Osteocyte (in vitro differentiated cells): ENCODE results near the gene GPSM1. TPM values are rescaled to one million over a fixed set of nuclear protein-coding genes. Genes with fewer than 3 reads are reported as not detected.

Experiments used
- DNase-seq: peaks from one replicate; pipeline ENCODE4 v3.0.0; 2021; ENCODE audit warnings: mixed read lengths; ENCODE audit not compliant: unreplicated experiment; ENCODE audit errors: extremely low spot score
- H3K27ac Mint-ChIP-seq: one replicate; pipeline ENCODE4 v1.8.0; 2021; ENCODE audit warnings: mild to moderate bottlenecking, mixed read lengths; ENCODE audit not compliant: unreplicated experiment
- H3K27me3 Mint-ChIP-seq: one replicate; pipeline ENCODE4 v1.8.0; 2021; ENCODE audit warnings: mixed read lengths; ENCODE audit not compliant: unreplicated experiment
- H3K36me3 Mint-ChIP-seq: one replicate; pipeline ENCODE4 v1.8.0; 2021; ENCODE audit warnings: mixed read lengths; ENCODE audit not compliant: unreplicated experiment
- H3K4me1 Mint-ChIP-seq: one replicate; pipeline ENCODE4 v1.8.0; 2021; ENCODE audit warnings: mixed read lengths; ENCODE audit not compliant: unreplicated experiment
- H3K4me3 Mint-ChIP-seq: one replicate; pipeline ENCODE4 v1.8.0; 2021; ENCODE audit warnings: mild to moderate bottlenecking, moderate library complexity, mixed read lengths; ENCODE audit not compliant: unreplicated experiment
- H3K9me3 Mint-ChIP-seq: one replicate; pipeline ENCODE4 v1.8.0; 2021; ENCODE audit warnings: mixed read lengths; ENCODE audit not compliant: unreplicated experiment
- CTCF ChIP-seq: fragments of 200-600 bp; sonication (generic); IDR thresholded peaks from 2 replicates; pipeline ENCODE4 v1.5.0; 2021; ENCODE audit warnings: antibody characterized with exemption, mild to moderate bottlenecking, moderate library complexity
- total RNA-seq: library from RNA; stranded (reverse); gene quantifications from 2 replicates; pipeline ENCODE4 v1.2.1, GENCODE V29; 2021

The GPSM1 gene
- total RNA-seq, 1 donor from 2014 or later: 37.1 TPM

GRCh38 chr9:136334541-136334940 is 7.2 kb downstream of the GPSM1 start:
- no peak for TF ChIP-seq CTCF
- peaks cover 5% of the 10 kb centered on the region for H3K4me1 Mint-ChIP-seq
- DNase-seq: no peak
- H3K4me3 Mint-ChIP-seq: no peak overlapping the region
- no peaks in the 10 kb centered on the region for H3K36me3 Mint-ChIP-seq
- no peaks in the 10 kb centered on the region for H3K27me3 Mint-ChIP-seq
- no peak overlapping the region for H3K27ac Mint-ChIP-seq
- no peaks in the 10 kb centered on the region for H3K9me3 Mint-ChIP-seq

- no peaks in the 10 kb centered on the region for H3K36me3 Mint-ChIP-seq
- no peak overlapping the region for H3K4me3 Mint-ChIP-seq
- H3K27me3 Mint-ChIP-seq: no peaks in the 10 kb centered on the region
- no peaks in the 10 kb centered on the region for H3K9me3 Mint-ChIP-seq
- no peak for DNase-seq
- peaks cover 7% of the 10 kb centered on the region for H3K4me1 Mint-ChIP-seq
- TF ChIP-seq CTCF: no peak
- H3K27ac Mint-ChIP-seq: no peak overlapping the region
Observed at GRCh38 chr9:136335296-136336155, 8.2 kb downstream of the GPSM1 start.

- no peak overlapping the region for H3K27ac Mint-ChIP-seq
- H3K27me3 Mint-ChIP-seq: no peaks in the 10 kb centered on the region
- H3K4me1 Mint-ChIP-seq: peaks cover 7% of the 10 kb centered on the region
- no peaks in the 10 kb centered on the region for H3K9me3 Mint-ChIP-seq
- no peak for DNase-seq
- no peak for TF ChIP-seq CTCF
- H3K4me3 Mint-ChIP-seq: no peak overlapping the region
- no peaks in the 10 kb centered on the region for H3K36me3 Mint-ChIP-seq
Observed at GRCh38 chr9:136336156-136336870, 9.0 kb downstream of the GPSM1 start.

- no peak for DNase-seq
- no peaks in the 10 kb centered on the region for H3K27me3 Mint-ChIP-seq
- H3K4me3 Mint-ChIP-seq: no peak overlapping the region
- H3K27ac Mint-ChIP-seq: no peak overlapping the region
- H3K36me3 Mint-ChIP-seq: no peaks in the 10 kb centered on the region
- no peak for TF ChIP-seq CTCF
- H3K4me1 Mint-ChIP-seq: peaks cover 8% of the 10 kb centered on the region
- H3K9me3 Mint-ChIP-seq: no peaks in the 10 kb centered on the region
Observed at GRCh38 chr9:136336881-136337280, 9.5 kb downstream of the GPSM1 start.
